Islet of Langerhans (tissue), 1 donor: ENCODE measurements around the gene CTSF.
"Not testable (repeated sequence)": the region's sequence is repeated elsewhere in the genome, so short reads cannot be mapped to it uniquely, and the experiment has no call there.

Experiments used
- FAIRE-seq: peaks from one replicate; lab custom pipeline; 2011; peaks lifted over from hg19 to GRCh38; lab: Jason Lieb, UNC

CTSF gene

GRCh38 chr11:66559142-66559865, 9.1 kb downstream of the CTSF start:
- FAIRE-seq: no peak

- no peak for FAIRE-seq
Measured at GRCh38 chr11:66557733-66558326, 10.6 kb downstream of the CTSF start.

GRCh38 chr11:66556086-66556485, 12.3 kb downstream of the CTSF start:
- FAIRE-seq: no peak

GRCh38 chr11:66555416-66555815, 13.0 kb downstream of the CTSF start:
- FAIRE-seq: no peak

- no peak for FAIRE-seq
Measured at GRCh38 chr11:66554602-66555001, 13.8 kb downstream of the CTSF start.

GRCh38 chr11:66550887-66551286, 17.5 kb downstream of the CTSF start:
- no peak for FAIRE-seq

- FAIRE-seq: no peak
Measured at GRCh38 chr11:66549696-66550095, 18.7 kb downstream of the CTSF start.

- no peak for FAIRE-seq
Measured at GRCh38 chr11:66548774-66549630, 19.4 kb downstream of the CTSF start.

GRCh38 chr11:66548041-66548440, 20.4 kb downstream of the CTSF start:
- no peak for FAIRE-seq

GRCh38 chr11:66547662-66548009, 20.8 kb downstream of the CTSF start:
- FAIRE-seq: no peak

- no peak for FAIRE-seq
Measured at GRCh38 chr11:66546966-66547661, 21.3 kb downstream of the CTSF start.

- FAIRE-seq: no peak
Measured at GRCh38 chr11:66546368-66546965, 21.9 kb downstream of the CTSF start, which contains the start of gene ACTN3. Gene ACTN3 (plus strand): TSS chr11:66546903. CDS start chr11:66546938, 35 bp downstream.

GRCh38 chr11:66545701-66546367, 22.6 kb downstream of the CTSF start, which contains the start of gene ZDHHC24:
Gene ZDHHC24 (minus strand): TSS chr11:66546048. CDS start chr11:66546003, 45 bp downstream.
- FAIRE-seq: peak; percentile 81

GRCh38 chr11:66544952-66545351, 23.5 kb downstream of the CTSF start:
- FAIRE-seq: not testable (repeated sequence)

- no peak for FAIRE-seq
Measured at GRCh38 chr11:66543263-66544107, 24.9 kb downstream of the CTSF start.

GRCh38 chr11:66542362-66542761, 26.0 kb downstream of the CTSF start:
- no peak for FAIRE-seq

GRCh38 chr11:66541892-66542291, 26.5 kb downstream of the CTSF start:
- no peak for FAIRE-seq

GRCh38 chr11:66540598-66540997, 27.8 kb downstream of the CTSF start:
- not testable (repeated sequence) for FAIRE-seq

GRCh38 chr11:66539870-66540213, 28.6 kb downstream of the CTSF start:
- no peak for FAIRE-seq

GRCh38 chr11:66539170-66539869, 29.1 kb downstream of the CTSF start:
- no peak for FAIRE-seq
